Loucy (cell line): ENCODE data around the gene PPWD1.

ENCODE experiments used
- H2AFZ ChIP-seq: fragments of 200-600 bp; sonication (generic); 2 replicates; pipeline ENCODE4 v1.6.0; 2016; ENCODE audit warnings: antibody characterized with exemption, mild to moderate bottlenecking, low read length, moderate library complexity
- H3F3A ChIP-seq: fragments of 200-600 bp; 2 replicates; pipeline ENCODE4 v1.6.0; 2016; ENCODE audit warnings: antibody characterized with exemption, low read depth, mild to moderate bottlenecking
- H3K27me3 ChIP-seq: fragments of 200-600 bp; sonication (generic); 2 replicates; pipeline ENCODE4 v1.6.1; 2014; ENCODE audit warnings: low read length, mild to moderate bottlenecking; ENCODE audit not compliant: insufficient read depth, poor library complexity, severe bottlenecking
- H3K36me3 ChIP-seq: fragments of 200-600 bp; sonication (generic); 2 replicates; pipeline ENCODE4 v1.6.1; 2016; ENCODE audit warnings: low read length; ENCODE audit not compliant: insufficient read depth
- H3K4me1 ChIP-seq: fragments of 200-600 bp; sonication (generic); 2 replicates; pipeline ENCODE4 v1.5.1; 2014; ENCODE audit warnings: low read length, mild to moderate bottlenecking; ENCODE audit not compliant: insufficient read depth, poor library complexity, severe bottlenecking
- H3K4me2 ChIP-seq: fragments of 200-600 bp; sonication (generic); 2 replicates; pipeline ENCODE4 v1.6.0; 2014; ENCODE audit warnings: antibody characterized with exemption, low read length, low read depth, mild to moderate bottlenecking; ENCODE audit not compliant: poor library complexity, severe bottlenecking
- H3K4me3 ChIP-seq: fragments of 200-600 bp; sonication (generic); 2 replicates; pipeline ENCODE4 v1.5.1; 2014; ENCODE audit warnings: low read length, mild to moderate bottlenecking, mixed read lengths; ENCODE audit not compliant: poor library complexity, severe bottlenecking
- H3K79me2 ChIP-seq: fragments of 200-600 bp; sonication (generic); 2 replicates; pipeline ENCODE4 v1.6.1; 2014; ENCODE audit warnings: low read length; ENCODE audit not compliant: insufficient read depth
- H3K9ac ChIP-seq: fragments of 200-600 bp; sonication (generic); 2 replicates; pipeline ENCODE4 v1.6.0; 2014; ENCODE audit warnings: mild to moderate bottlenecking, low read depth, low read length, moderate library complexity; ENCODE audit not compliant: poor library complexity, severe bottlenecking
- H3K9me2 ChIP-seq: fragments of 200-600 bp; sonication (generic); replicated peaks from 2 replicates; pipeline ENCODE4 v1.6.1; 2016; ENCODE audit warnings: low read depth, low read length, mixed read lengths
- H3K9me3 ChIP-seq: fragments of 200-600 bp; sonication (generic); 2 replicates; pipeline ENCODE4 v1.6.1; 2014; ENCODE audit warnings: mild to moderate bottlenecking, antibody characterized with exemption, low read length, low read depth; ENCODE audit not compliant: insufficient read depth
- H4K20me1 ChIP-seq: fragments of 200-600 bp; sonication (generic); 2 replicates; pipeline ENCODE4 v1.6.0; 2014; ENCODE audit warnings: antibody characterized with exemption, low read length, mild to moderate bottlenecking; ENCODE audit not compliant: insufficient read depth, poor library complexity, severe bottlenecking
- EZH2phosphoT487 ChIP-seq: fragments of 200-600 bp; IDR thresholded peaks from 2 replicates; pipeline ENCODE4 v1.6.1; 2018; ENCODE audit warnings: antibody characterized with exemption, mild to moderate bottlenecking, moderate library complexity, borderline replicate concordance
- TF ChIP-seq, protein P1 (sequence below): fragments of 200-600 bp; sonication (generic); conservative IDR thresholded peaks from 2 replicates; pipeline ENCODE4 v1.5.1; 2014; ENCODE audit warnings: mild to moderate bottlenecking, antibody characterized with exemption, low read length

Gene PPWD1

DNA sequence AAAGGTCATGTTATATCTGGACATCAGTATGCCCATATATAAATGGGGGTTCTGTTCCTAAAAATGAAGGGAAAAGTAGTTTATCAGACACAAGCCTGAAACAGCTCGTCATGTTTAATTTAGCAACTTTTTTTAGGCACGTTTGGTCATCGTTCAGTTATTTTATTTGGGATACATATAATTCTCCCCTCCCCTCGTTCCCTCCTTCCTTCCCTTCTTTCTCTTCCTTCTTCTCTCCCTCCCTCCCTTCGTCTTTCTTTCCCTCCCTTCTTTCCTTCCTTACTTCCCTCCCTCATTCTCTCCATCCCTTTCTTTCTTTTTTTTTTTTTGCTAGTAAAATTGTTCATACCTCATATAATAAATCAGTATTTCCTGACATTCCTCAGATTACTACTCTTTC, 3.4 kb downstream of the PPWD1 start:
- H3K9me2 ChIP-seq, result no peaks in the 10 kb centered on the region
- no peaks in the 10 kb centered on the region for H3K27me3 ChIP-seq
- H3K4me2 ChIP-seq, result peak overlapping the region; percentile 79
- peaks cover 43% of the 10 kb centered on the region for H3K79me2 ChIP-seq
- no peaks in the 10 kb centered on the region for H3K9me3 ChIP-seq
- peaks cover 14% of the 10 kb centered on the region for H4K20me1 ChIP-seq
- no peaks in the 10 kb centered on the region; the same call in 1 of the 2 replicates for H3K36me3 ChIP-seq
- no peak overlapping the region for H2AFZ ChIP-seq
- H3K9ac ChIP-seq, result no peak overlapping the region
- TF ChIP-seq, protein P1, sequence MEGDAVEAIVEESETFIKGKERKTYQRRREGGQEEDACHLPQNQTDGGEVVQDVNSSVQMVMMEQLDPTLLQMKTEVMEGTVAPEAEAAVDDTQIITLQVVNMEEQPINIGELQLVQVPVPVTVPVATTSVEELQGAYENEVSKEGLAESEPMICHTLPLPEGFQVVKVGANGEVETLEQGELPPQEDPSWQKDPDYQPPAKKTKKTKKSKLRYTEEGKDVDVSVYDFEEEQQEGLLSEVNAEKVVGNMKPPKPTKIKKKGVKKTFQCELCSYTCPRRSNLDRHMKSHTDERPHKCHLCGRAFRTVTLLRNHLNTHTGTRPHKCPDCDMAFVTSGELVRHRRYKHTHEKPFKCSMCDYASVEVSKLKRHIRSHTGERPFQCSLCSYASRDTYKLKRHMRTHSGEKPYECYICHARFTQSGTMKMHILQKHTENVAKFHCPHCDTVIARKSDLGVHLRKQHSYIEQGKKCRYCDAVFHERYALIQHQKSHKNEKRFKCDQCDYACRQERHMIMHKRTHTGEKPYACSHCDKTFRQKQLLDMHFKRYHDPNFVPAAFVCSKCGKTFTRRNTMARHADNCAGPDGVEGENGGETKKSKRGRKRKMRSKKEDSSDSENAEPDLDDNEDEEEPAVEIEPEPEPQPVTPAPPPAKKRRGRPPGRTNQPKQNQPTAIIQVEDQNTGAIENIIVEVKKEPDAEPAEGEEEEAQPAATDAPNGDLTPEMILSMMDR, result no peak
- TF ChIP-seq EZH2phosphoT487, result no peak
- H3K4me3 ChIP-seq, result no peak overlapping the region
- peaks cover 17% of the 10 kb centered on the region for H3K4me1 ChIP-seq
- H3F3A ChIP-seq, result no peaks in the 10 kb centered on the region

DNA sequence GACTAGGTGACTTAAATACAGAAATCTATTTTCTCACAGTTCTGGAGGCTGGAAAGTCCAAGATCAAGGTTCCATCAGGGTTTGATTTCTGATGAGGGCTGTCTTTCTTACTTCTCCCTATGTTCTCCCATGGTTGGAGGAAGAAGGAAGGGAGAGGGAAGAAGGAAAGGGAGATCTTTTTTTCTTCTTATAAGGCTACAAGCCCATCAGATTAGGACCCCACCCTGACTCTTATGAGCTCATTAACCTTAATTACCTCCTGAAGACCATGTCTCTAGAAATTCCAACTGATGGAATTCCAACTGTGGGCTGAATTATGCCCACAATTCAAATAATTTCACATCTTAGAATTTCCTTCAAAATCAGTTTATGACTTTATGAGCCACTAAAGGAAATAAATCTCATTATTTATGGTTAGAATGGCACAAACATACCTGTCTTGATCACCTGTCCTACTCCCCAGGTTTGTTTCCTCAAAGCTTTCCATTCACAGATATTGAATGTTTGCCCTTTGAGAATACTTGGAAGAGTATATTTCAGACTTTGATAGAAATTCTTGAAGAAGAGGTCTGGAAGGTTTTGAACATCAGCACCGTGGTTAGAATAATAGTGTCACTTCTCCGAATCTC, 7.6 kb downstream of the PPWD1 start:
- no peak overlapping the region for H3K4me2 ChIP-seq
- H3K79me2 ChIP-seq, result peaks cover 7% of the 10 kb centered on the region; the same call in 1 of the 2 replicates

DNA sequence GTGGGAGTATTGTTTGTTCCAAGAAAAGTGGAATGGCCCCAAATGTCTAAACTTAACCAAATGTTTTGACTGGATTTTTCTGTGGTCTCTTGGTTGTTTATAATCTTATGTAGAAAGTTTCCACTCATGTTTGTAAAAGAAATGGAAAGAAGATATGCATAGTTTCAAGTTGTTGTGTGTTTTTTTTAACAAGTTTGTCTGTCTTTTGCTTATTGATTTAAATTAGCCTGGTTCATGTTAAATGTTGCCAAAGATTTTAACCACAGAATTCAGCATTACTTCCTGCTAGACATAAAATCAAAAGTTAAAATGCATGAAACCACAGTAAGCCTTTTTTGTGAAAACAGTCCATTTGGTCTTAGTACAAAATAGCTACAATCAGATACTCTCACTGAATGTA, 14.0 kb downstream of the PPWD1 start:
- no peaks in the 10 kb centered on the region for H3K9me2 ChIP-seq
- no peaks in the 10 kb centered on the region for H3K9me3 ChIP-seq
- H3K4me2 ChIP-seq, result no peak overlapping the region
- H3K9ac ChIP-seq, result no peak overlapping the region
- TF ChIP-seq, protein P1, result no peak
- no peak for TF ChIP-seq EZH2phosphoT487
- no peaks in the 10 kb centered on the region for H3F3A ChIP-seq
- no peak overlapping the region for H3K4me3 ChIP-seq
- H3K79me2 ChIP-seq, result no peaks in the 10 kb centered on the region
- H2AFZ ChIP-seq, result no peak overlapping the region
- H3K4me1 ChIP-seq, result no peaks in the 10 kb centered on the region
- H4K20me1 ChIP-seq, result no peaks in the 10 kb centered on the region
- H3K27me3 ChIP-seq, result no peaks in the 10 kb centered on the region
- H3K36me3 ChIP-seq, result peaks cover 14% of the 10 kb centered on the region; the same call in 1 of the 2 replicates

More for the DNA sequence above, 7.6 kb downstream of the PPWD1 start:
- H3K36me3 ChIP-seq, result peaks cover 4% of the 10 kb centered on the region; the same call in 1 of the 2 replicates
- TF ChIP-seq, protein P1, result no peak
- no peak for TF ChIP-seq EZH2phosphoT487
- H3K9me2 ChIP-seq, result no peaks in the 10 kb centered on the region
- no peak overlapping the region for H3K9ac ChIP-seq
- H3F3A ChIP-seq, result no peaks in the 10 kb centered on the region
- H4K20me1 ChIP-seq, result no peaks in the 10 kb centered on the region
- no peaks in the 10 kb centered on the region for H3K27me3 ChIP-seq
- no peaks in the 10 kb centered on the region for H3K4me1 ChIP-seq
- no peaks in the 10 kb centered on the region for H3K9me3 ChIP-seq
- H3K4me3 ChIP-seq, result no peak overlapping the region
- H2AFZ ChIP-seq, result no peak overlapping the region
